GM03348 (cell line): ENCODE results near the gene DONSON.
A peak's percentile ranks its signal among the peaks of the same experiment; 100 is the strongest.
"Not testable (repeated sequence)": the region's sequence is repeated elsewhere in the genome, so short reads cannot be mapped to it uniquely, and the experiment has no call there.

ENCODE experiments used
- DNase-seq: peaks from one replicate; pipeline ENCODE4 v3.0.0; 2012; ENCODE audit warnings: low spot score

Gene DONSON

GRCh38 chr21:33588485-33589335, at the start of gene DONSON:
Gene DONSON, minus strand, starts transcription at chr21:33588684. Its CDS starts 43 bp downstream, at chr21:33588641.
- DNase-seq: peak; percentile 99

GRCh38 chr21:33634254-33634653, 45.8 kb upstream of the DONSON start:
- DNase-seq: no peak

- DNase-seq: not testable (repeated sequence)
These were observed 37.7 kb upstream of the DONSON start for GRCh38 chr21:33626151-33626550.

GRCh38 chr21:33622253-33622652, 33.8 kb upstream of the DONSON start:
- no peak for DNase-seq

GRCh38 chr21:33619726-33620125, 31.2 kb upstream of the DONSON start:
- no peak for DNase-seq

GRCh38 chr21:33618407-33618806, 29.9 kb upstream of the DONSON start:
- DNase-seq: no peak

- DNase-seq: not testable (repeated sequence)
These were observed 29.1 kb upstream of the DONSON start for GRCh38 chr21:33617565-33617964.

GRCh38 chr21:33611006-33611744, 22.7 kb upstream of the DONSON start:
- no peak for DNase-seq

GRCh38 chr21:33608559-33608958, 20.1 kb upstream of the DONSON start:
- DNase-seq: no peak

- no peak for DNase-seq
These were observed 9.6 kb upstream of the DONSON start for GRCh38 chr21:33598051-33598450.

- DNase-seq: peak; percentile 55
These were observed 546 bp downstream of the DONSON start for GRCh38 chr21:33587792-33588484.

- no peak for DNase-seq
These were observed 1.6 kb downstream of the DONSON start for GRCh38 chr21:33586927-33587326.

GRCh38 chr21:33584455-33584854, 4.0 kb downstream of the DONSON start:
- DNase-seq: no peak

GRCh38 chr21:33578959-33579542, 9.4 kb downstream of the DONSON start:
- no peak for DNase-seq

- DNase-seq: peak; percentile 26
These were observed 10.3 kb downstream of the DONSON start for GRCh38 chr21:33578214-33578613.

- not testable (repeated sequence) for DNase-seq
These were observed 11.7 kb downstream of the DONSON start for GRCh38 chr21:33576741-33577141.

GRCh38 chr21:33572350-33572749, 16.1 kb downstream of the DONSON start:
- DNase-seq: no peak

GRCh38 chr21:33569991-33570390, 18.5 kb downstream of the DONSON start:
- no peak for DNase-seq

GRCh38 chr21:33568448-33568847, 20.0 kb downstream of the DONSON start:
- DNase-seq: no peak

GRCh38 chr21:33567914-33568313, 20.6 kb downstream of the DONSON start:
- DNase-seq: no peak

GRCh38 chr21:33566514-33566913, 22.0 kb downstream of the DONSON start:
- DNase-seq: no peak

- DNase-seq: no peak
These were observed 26.1 kb downstream of the DONSON start for GRCh38 chr21:33562389-33562788.
